GM23248 (cell line): ENCODE data around the gene GHR.

Experiments used
- EZH2 ChIP-seq: fragments of 200-600 bp; sonication (generic); IDR thresholded peaks from 2 replicates; pipeline ENCODE4 v1.6.1; 2018; ENCODE audit warnings: antibody characterized with exemption, mild to moderate bottlenecking; ENCODE audit not compliant: insufficient read depth, poor library complexity, severe bottlenecking
- EZH2phosphoT487 ChIP-seq: fragments of 200-600 bp; sonication (generic); IDR thresholded peaks from 2 replicates; pipeline ENCODE4 v1.6.1; 2018; ENCODE audit warnings: antibody characterized with exemption, moderate library complexity, mild to moderate bottlenecking, low read depth; ENCODE audit not compliant: insufficient read depth

- no peak for TF ChIP-seq EZH2phosphoT487
- TF ChIP-seq EZH2, result no peak
These were observed 325.8 kb downstream of the GHR start for GRCh38 chr5:42749020-42749419.
